K562 (cell line): ENCODE results near the gene NCOA1. TPM values are rescaled to one million over a fixed set of nuclear protein-coding genes. Genes with fewer than 3 reads are reported as not detected.

Experiments
- ATAC-seq: fragments of 200-7000 bp; cut with Tn5 transposase; 3 replicates; pipeline ENCODE4 v1.9.1; 2020; ENCODE audit warnings: moderate library complexity
- BruUV-seq: library from RNA; stranded (reverse); fragments of 400-500 nt; replicated peaks from 2 replicates; lab custom pipeline; 2021; lab: Mats Ljungman, UMichigan
- CTCF ChIA-PET: fragments of 300-600 bp; formaldehyde crosslinking; extraction: SDS; loops from one replicate; lab custom pipeline; 2021; ENCODE audit warnings: low intra/inter-chr PET ratio; lab: Yijun Ruan, JAX
- POLR2A ChIA-PET: fragments of 300-600, 350-650 bp; sonication (Branson Sonifier 250); formaldehyde crosslinking; extraction: SDS; loops from one replicate; lab custom pipeline; 2021; ENCODE audit warnings: antibody characterized with exemption, inconsistent platforms; lab: Yijun Ruan, JAX
- DNase-seq, 4 experiments: peaks; one replicate each; pipeline versions ENCODE4 v3.0.0 to v3.0.0-alpha.2; 2011 to 2018; ENCODE audit warnings: low spot score in 3 of 4, mixed read lengths in 3 of 4; ENCODE audit errors: extremely low read depth in 1 of 4
- FAIRE-seq: peaks from 2 replicates; lab custom pipeline; 2011; peaks lifted over from hg19 to GRCh38; lab: Jason Lieb, UNC
- H2AFZ ChIP-seq: 2 replicates; pipeline ENCODE4 v1.6.0; 2011; ENCODE audit warnings: low read depth, low read length, control low read depth, inconsistent platforms
- H3K27ac ChIP-seq: fragments of 200-600 bp; 3 replicates; pipeline ENCODE4 v1.8.0; 2011; ENCODE audit warnings: low read depth, mild to moderate bottlenecking, control low read depth, inconsistent platforms, low read length, moderate library complexity, mixed read lengths; ENCODE audit errors: extremely low read depth
- H3K27me3 ChIP-seq, 2 experiments: fragments of 300-600 bp in 1 of 2; 2 replicates in 1 of 2; 3 replicates in 1 of 2; pipeline versions ENCODE4 v1.6.0 to v1.8.0; 2011; ENCODE audit warnings: inconsistent platforms in 2 of 2, low read length in 2 of 2, mild to moderate bottlenecking in 1 of 2, mixed read lengths in 1 of 2, moderate library complexity in 1 of 2; ENCODE audit not compliant: control insufficient read depth in 2 of 2, insufficient read depth in 2 of 2
- H3K36me3 ChIP-seq: fragments of 300-600 bp; 3 replicates; pipeline ENCODE4 v1.8.0; 2011; ENCODE audit warnings: mild to moderate bottlenecking, low read length, inconsistent platforms; ENCODE audit not compliant: control insufficient read depth, insufficient read depth
- H3K4me1 ChIP-seq, 2 experiments: fragments of 200-600 bp in 1 of 2; replicated peaks in 1 of 2; 2 replicates in 1 of 2; 3 replicates in 1 of 2; pipeline versions ENCODE4 v1.5.1 to v1.8.0; 2011; ENCODE audit warnings: inconsistent platforms in 2 of 2, low read length in 2 of 2, mild to moderate bottlenecking in 1 of 2, mixed read lengths in 1 of 2, moderate library complexity in 1 of 2; ENCODE audit not compliant: control insufficient read depth in 2 of 2, insufficient read depth in 2 of 2
- H3K4me2 ChIP-seq: 2 replicates; pipeline ENCODE4 v1.6.1; 2011; ENCODE audit warnings: low read length, control low read depth, inconsistent platforms, mixed read lengths; ENCODE audit not compliant: insufficient read depth
- H3K4me3 ChIP-seq: fragments of 200-600 bp; sonication (generic), shearing (Covaris generic); 2 replicates; pipeline ENCODE4 v1.5.1; 2016; ENCODE audit warnings: control low read depth, inconsistent platforms
- H3K79me2 ChIP-seq: fragments of 200-600 bp; 3 replicates; pipeline ENCODE4 v1.8.0; 2011; ENCODE audit warnings: low read length, inconsistent platforms; ENCODE audit not compliant: control insufficient read depth, insufficient read depth
- H3K9ac ChIP-seq, 2 experiments: 2 replicates each; pipeline versions ENCODE4 v1.6.0 to v1.6.1; 2011; ENCODE audit warnings: low read depth in 2 of 2, low read length in 2 of 2, control low read depth in 1 of 2, inconsistent platforms in 1 of 2, mild to moderate bottlenecking in 1 of 2, mixed read lengths in 1 of 2; ENCODE audit not compliant: insufficient read depth in 1 of 2
- H3K9me1 ChIP-seq: one replicate; pipeline ENCODE4 v1.6.0; 2011; ENCODE audit warnings: inconsistent platforms, mild to moderate bottlenecking, low read length, moderate library complexity; ENCODE audit not compliant: control insufficient read depth, insufficient read depth
- H3K9me3 ChIP-seq: replicated peaks from 2 replicates; pipeline ENCODE4 v1.5.1; 2011; ENCODE audit warnings: low read depth, low read length, inconsistent platforms; ENCODE audit not compliant: control insufficient read depth, insufficient read depth
- H4K20me1 ChIP-seq: replicated peaks from 2 replicates; pipeline ENCODE4 v1.6.1; 2011; ENCODE audit warnings: low read length, inconsistent platforms, mixed read lengths; ENCODE audit not compliant: control insufficient read depth, insufficient read depth
- CEBPB ChIP-seq: fragments of 450-650 bp; IDR thresholded peaks from 2 replicates; pipeline ENCODE4 v1.6.1; 2016; ENCODE audit warnings: missing genetic modification characterization, missing compliant biosample characterization
- CEBPG ChIP-seq, 3 experiments: fragments of 200-800 bp in 1 of 3; sonication (Bioruptor generic) in 1 of 3; sonication (generic) in 1 of 3; formaldehyde crosslinking in 1 of 3; IDR thresholded peaks in 2 of 3; conservative IDR thresholded peaks in 1 of 3; 2 replicates each; pipeline versions ENCODE4 v1.6.1 to v1.8.0; 2016 to 2022; ENCODE audit warnings: missing compliant biosample characterization in 2 of 3, missing genetic modification characterization in 2 of 3, mild to moderate bottlenecking in 1 of 3, missing genetic modification reagents in 1 of 3
- ILK ChIP-seq: fragments of 450-650 bp; IDR thresholded peaks from 2 replicates; pipeline ENCODE4 v1.6.1; 2016; ENCODE audit warnings: missing genetic modification characterization, low read depth, mild to moderate bottlenecking, missing compliant biosample characterization, moderate library complexity, borderline replicate concordance
- TOE1 ChIP-seq, 2 experiments: fragments of 450-650 bp in 1 of 2; sonication (generic) in 1 of 2; formaldehyde crosslinking in 1 of 2; IDR thresholded peaks; 2 replicates each; pipeline versions ENCODE4 v1.7.1 to v1.8.0; 2016 to 2022; ENCODE audit warnings: borderline replicate concordance in 2 of 2, mild to moderate bottlenecking in 2 of 2, antibody characterized with exemption in 1 of 2, inconsistent platforms in 1 of 2, low read depth in 1 of 2, missing genetic modification reagents in 1 of 2, moderate library complexity in 1 of 2
- USF2 ChIP-seq: sonication (generic); formaldehyde crosslinking; IDR thresholded peaks from 2 replicates; pipeline ENCODE4 v1.5.0; 2020; ENCODE audit warnings: missing genetic modification reagents
- WGBS: fragments of 100-300 bp; shearing (Covaris generic); methylation state at CpG from one replicate; pipeline ENCODE4 v1.1.6; 2016; ENCODE audit warnings: low coverage, mixed read lengths; ENCODE audit not compliant: insufficient coverage; ENCODE audit errors: missing lambda C conversion rate; 5-methylcytosine and 5-hydroxymethylcytosine counted together
- in situ Hi-C: fragments of 300-500 bp; cut with MboI; formaldehyde crosslinking; loops from 4 replicates; pipeline ENCODE4 v1.15.0; 2018; ENCODE audit warnings: inconsistent platforms, mixed read lengths
- intact Hi-C: fragments of 100-400 bp; cut with micrococcal nuclease; formaldehyde crosslinking; loops from 2 replicates; pipeline ENCODE4 v1.14.2; 2022
- polyA plus RNA-seq, 8 experiments: library from polyadenylated mRNA; depleted of rRNA in 4 of 8; stranded (reverse) in 5 of 8; unstranded in 3 of 8; fragments of >200 nt; fragmentation: Nextera tagmentation in 2 of 8; fragmentation: Illumina TruSeq in 1 of 8; extraction: Ambion mirVana in 2 of 8; extraction: Trizol in 1 of 8; gene quantifications; 2 replicates each; pipeline versions ENCODE4 v1.2.1 to v1.2.3, GENCODE V29; 2011 to 2014; ENCODE audit warnings: inconsistent platforms in 1 of 8, missing spikeins in 1 of 8
- total RNA-seq, 7 experiments: library from RNA; depleted of rRNA in 6 of 7; stranded (reverse); fragments of >200 nt in 6 of 7; fragmentation: Illumina TruSeq in 2 of 7; extraction: Trizol in 2 of 7; gene quantifications; 2 replicates each; pipeline versions ENCODE4 v1.2.1 to v1.2.3, GENCODE V29; 2011 to 2021; ENCODE audit warnings: low replicate concordance in 1 of 7
- TF ChIP-seq, protein P1 (sequence below), 2 experiments: IDR thresholded peaks in 1 of 2; conservative IDR thresholded peaks in 1 of 2; 2 replicates each; pipeline ENCODE4 v1.6.1; 2016; ENCODE audit warnings: low read depth in 2 of 2, mild to moderate bottlenecking in 1 of 2, missing compliant biosample characterization in 1 of 2, missing genetic modification characterization in 1 of 2, moderate library complexity in 1 of 2

The NCOA1 gene
- total and polyA plus RNA-seq, 9 of the 15 experiments (the other 6 are each of a cell fraction or from before 2014, with no cell fraction given) = 4.9 to 25.7 (median 17.0) TPM

GRCh38 chr2:24592441-24593100 lies 101.5 kb downstream of the NCOA1 start (continued):
- TF ChIP-seq USF2 (no peak), TOE1 (IDR thresholded peaks at IDR 0.05; ENCODE audit: borderline replicate concordance) (no peak), TOE1 (CRISPR knock-in tag; IDR thresholded peaks at IDR 0.05; ENCODE audit: borderline replicate concordance, low read depth) (no peak)

DNA sequence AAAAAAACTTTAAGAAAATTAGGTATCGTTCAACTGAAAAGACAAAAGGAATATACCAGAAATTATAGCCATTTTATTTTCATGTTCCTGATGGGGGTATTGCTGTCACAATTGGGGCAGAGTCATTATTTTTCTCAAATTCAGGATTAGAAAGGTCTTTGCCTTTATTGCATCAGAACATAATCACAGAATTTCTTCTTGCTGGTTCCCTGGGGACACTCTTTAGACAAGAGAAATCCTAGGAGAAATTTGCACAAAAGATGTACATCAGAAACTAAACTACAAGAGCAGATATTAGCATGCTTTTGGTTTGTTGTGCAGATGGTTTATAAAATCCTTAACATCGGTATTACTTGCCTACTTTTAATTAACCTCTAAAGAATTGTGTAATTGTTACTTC lies 103.2 kb downstream of the NCOA1 start:
- CTCF ChIA-PET = no interaction called here
- 75% methylated on average over 2 of the region's 2 CpGs for WGBS
- DNase-seq (no peak), ATAC-seq (no peak), FAIRE-seq (no peak)
- Histone ChIP-seq H2AFZ (no peak overlapping the region), H3K9ac (no peak overlapping the region), H3K4me2 (no peak overlapping the region), H3K9me1 (no peaks in the 10 kb centered on the region), H3K9me3 (no peaks in the 10 kb centered on the region), H3K4me3 (no peak overlapping the region), H4K20me1 (no peaks in the 10 kb centered on the region), H3K27ac (no peak overlapping the region), H3K27me3 (no peaks in the 10 kb centered on the region), H3K36me3 (no peaks in the 10 kb centered on the region; the same call in 2 of the 3 replicates), H3K4me1 (no peaks in the 10 kb centered on the region), H3K79me2 (no peaks in the 10 kb centered on the region)
- intact Hi-C loops = no loop called here
- in situ Hi-C loops = no loop called here
- no TSS peak for BruUV-seq
- TF ChIP-seq ILK (tag) (no peak), CEBPG (CRISPR knock-in tag; IDR thresholded peaks at IDR 0.05) (no peak), CEBPG (tag; conservative IDR thresholded peaks at IDR 0.05 in 1 of 2, IDR thresholded peaks at IDR 0.05 in 1 of 2) (peak in 1 of 2 experiments; percentile 23; a peak in 2 of 4 replicates), CEBPB (tag) (peak; percentile 60; the same call in 1 of the 2 replicates)
- TF ChIP-seq, protein P1, sequence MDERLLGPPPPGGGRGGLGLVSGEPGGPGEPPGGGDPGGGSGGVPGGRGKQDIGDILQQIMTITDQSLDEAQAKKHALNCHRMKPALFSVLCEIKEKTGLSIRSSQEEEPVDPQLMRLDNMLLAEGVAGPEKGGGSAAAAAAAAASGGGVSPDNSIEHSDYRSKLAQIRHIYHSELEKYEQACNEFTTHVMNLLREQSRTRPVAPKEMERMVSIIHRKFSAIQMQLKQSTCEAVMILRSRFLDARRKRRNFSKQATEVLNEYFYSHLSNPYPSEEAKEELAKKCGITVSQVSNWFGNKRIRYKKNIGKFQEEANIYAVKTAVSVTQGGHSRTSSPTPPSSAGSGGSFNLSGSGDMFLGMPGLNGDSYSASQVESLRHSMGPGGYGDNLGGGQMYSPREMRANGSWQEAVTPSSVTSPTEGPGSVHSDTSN (CRISPR knock-in tag; IDR thresholded peaks at IDR 0.05; ENCODE audit: low read depth) = no peak
- TF ChIP-seq, protein P1 (tag; conservative IDR thresholded peaks at IDR 0.05; ENCODE audit: low read depth) = no peak
- POLR2A ChIA-PET = interaction anchor here (0.7 kb wide), 1 partner anchor 103 kb away, joined by 3 read pairs; the partner anchor contains the start of gene NCOA1
